SK-N-SH treated with all-trans-retinoic acid at 6 μM for 48 hours (cell line): ENCODE measurements around the gene ZNF138.

Source experiments
- CREB5 ChIP-seq: fragments of 250-450 bp; sonication (Bioruptor Pico); IDR thresholded peaks from 2 replicates; pipeline ENCODE4 v1.5.1; 2020; ENCODE audit warnings: low read depth, mild to moderate bottlenecking, moderate library complexity
- PPARA ChIP-seq: fragments of 250-450 bp; sonication (Bioruptor Pico); IDR thresholded peaks from 2 replicates; pipeline ENCODE4 v1.5.0; 2020; ENCODE audit warnings: mild to moderate bottlenecking, borderline replicate concordance

- TF ChIP-seq CREB5 (CRISPR knock-in tag) (no peak), PPARA (CRISPR knock-in tag) (no peak)
Observed at GRCh38 chr7:64811767-64812166, 17.5 kb downstream of the ZNF138 start.
